SIG-M5 (cell line): ENCODE data around the gene ADAM33.

ENCODE experiments used
- DNase-seq: peaks from one replicate; lab custom pipeline; 2025; lab: John Stamatoyannopoulos, UW

The ADAM33 gene, protein sequence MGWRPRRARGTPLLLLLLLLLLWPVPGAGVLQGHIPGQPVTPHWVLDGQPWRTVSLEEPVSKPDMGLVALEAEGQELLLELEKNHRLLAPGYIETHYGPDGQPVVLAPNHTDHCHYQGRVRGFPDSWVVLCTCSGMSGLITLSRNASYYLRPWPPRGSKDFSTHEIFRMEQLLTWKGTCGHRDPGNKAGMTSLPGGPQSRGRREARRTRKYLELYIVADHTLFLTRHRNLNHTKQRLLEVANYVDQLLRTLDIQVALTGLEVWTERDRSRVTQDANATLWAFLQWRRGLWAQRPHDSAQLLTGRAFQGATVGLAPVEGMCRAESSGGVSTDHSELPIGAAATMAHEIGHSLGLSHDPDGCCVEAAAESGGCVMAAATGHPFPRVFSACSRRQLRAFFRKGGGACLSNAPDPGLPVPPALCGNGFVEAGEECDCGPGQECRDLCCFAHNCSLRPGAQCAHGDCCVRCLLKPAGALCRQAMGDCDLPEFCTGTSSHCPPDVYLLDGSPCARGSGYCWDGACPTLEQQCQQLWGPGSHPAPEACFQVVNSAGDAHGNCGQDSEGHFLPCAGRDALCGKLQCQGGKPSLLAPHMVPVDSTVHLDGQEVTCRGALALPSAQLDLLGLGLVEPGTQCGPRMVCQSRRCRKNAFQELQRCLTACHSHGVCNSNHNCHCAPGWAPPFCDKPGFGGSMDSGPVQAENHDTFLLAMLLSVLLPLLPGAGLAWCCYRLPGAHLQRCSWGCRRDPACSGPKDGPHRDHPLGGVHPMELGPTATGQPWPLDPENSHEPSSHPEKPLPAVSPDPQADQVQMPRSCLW

GRCh38 chr20:3681931-3682781 is at the start of gene ADAM33:
Gene ADAM33, minus strand, starts transcription at chr20:3682010. Its CDS starts 6 bp downstream, at chr20:3682004.
- DNase-seq, result no peak

GRCh38 chr20:3730803-3731672 is 49.2 kb upstream of the ADAM33 start:
- no peak for DNase-seq

DNA sequence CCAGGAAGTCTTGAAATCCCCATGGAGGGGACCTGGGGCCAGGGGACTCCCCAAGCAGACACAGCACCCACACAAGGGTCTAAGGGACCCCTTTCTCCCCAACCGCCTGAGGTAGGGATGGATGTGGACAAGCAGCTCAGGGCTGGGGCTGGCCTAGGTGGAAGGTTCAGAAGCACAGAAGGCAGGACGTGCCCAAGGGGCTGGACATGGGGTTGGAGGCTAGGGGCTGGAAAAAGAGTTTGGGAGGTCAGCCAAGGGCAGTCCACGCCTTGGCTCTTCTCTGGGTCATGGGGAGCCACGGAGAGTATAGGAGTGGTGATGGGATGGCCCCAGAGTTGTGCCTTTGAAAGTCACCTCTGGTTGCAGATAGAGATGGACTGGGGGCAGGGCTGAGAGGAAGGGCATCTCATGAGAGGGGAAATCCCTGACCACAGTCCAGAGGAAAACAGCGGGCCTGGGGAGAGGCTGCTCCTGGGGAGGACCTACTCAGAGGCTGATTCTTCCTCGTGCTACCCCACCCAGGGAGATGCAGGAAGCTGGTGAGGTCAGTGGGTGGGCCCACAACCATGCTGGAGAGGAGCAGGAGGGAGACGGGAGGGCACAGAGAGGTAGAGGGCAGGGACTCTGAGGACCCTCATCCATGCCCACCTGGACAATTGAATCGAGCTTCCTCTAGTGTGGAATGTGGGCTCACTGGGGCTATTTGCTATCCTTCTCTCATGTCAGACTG is 48.2 kb upstream of the ADAM33 start:
- no peak for DNase-seq

DNA sequence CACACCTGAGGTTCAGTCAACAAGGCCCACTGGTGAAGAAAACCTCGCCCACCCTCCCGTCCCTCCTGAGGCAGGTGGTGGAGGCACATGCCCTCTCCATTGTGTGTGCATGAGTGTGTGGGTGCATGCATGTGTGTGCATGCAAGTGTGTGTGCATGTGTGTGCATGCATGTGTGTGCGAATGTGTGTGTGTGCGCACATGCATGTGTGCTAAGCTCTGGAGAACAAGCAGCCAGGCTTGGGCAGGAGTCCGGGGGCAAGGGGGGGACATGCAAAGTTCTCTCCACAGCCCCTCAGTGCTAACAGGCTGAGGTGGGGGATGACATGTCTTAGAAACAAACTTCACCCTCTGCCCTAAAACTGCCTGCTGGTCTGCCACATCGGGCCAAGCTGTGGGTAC is 47.6 kb upstream of the ADAM33 start:
- no peak for DNase-seq

DNA sequence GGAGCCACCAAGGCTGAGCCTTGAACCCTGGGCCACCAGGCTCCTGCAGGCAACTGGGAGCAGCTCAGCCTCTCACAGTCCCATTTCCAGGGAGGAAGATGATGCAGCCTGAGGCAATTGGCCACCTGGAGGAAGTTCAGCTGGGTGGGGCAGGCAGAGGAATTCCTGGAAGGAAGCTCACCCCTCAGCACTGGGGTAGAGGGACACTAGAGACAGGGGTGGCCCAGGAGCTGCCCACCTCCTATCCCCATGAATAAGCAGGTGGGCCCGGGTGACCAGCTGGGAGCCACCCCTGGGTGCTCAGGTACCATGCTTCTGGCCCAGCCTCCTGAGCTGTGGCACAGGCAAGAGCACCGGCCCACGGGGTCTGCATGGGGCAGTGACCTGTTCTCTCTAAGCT is 47.1 kb upstream of the ADAM33 start:
- no peak for DNase-seq

DNA sequence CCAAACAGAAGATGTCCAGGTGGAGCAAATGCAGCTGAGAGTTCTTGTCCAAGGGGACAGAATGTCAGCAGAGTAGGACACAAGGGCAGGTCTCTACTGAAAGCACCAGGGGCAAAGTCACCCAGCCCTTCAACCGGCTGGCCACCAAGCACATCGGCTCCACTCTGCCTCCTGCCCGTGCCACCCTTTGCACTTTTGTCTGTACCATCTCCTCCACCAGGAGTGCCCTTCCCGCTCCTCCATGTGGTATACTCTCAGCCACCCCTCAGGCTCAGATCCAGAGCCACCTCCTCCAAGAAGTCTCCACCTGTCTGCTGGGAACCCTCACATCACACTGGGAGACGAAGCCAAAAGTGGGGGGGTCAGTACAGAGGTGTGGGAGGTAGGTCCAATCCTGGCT is 46.5 kb upstream of the ADAM33 start:
- DNase-seq, result no peak

DNA sequence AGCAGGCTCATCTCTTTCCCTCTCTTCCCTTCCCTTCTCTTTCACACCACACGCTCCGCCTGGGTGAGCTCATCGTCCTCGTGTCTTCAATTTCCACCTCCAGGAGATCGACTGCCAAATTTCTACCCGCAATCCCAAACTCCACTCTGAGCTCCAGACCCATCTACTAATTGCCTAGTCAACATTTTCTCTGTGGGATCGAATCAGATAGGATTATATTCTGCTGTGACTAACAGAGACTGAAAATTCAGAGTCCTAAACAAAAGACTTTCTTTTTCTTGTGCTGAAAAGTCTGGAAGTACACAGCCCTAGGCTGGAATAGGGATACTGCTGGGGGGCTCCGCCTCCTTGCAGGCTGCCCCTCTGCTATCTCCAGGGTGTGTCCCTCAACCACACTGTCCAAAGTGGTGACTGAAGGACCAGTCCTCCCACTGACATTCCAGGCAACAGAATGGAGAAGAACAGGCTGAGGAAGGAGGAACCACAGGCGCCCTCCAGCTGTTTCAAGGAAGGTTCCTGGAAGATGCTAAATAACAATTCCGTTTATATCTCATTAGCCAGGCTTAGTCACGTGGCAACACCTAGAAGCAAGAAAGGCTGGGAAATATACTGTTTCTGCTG is 45.7 kb upstream of the ADAM33 start:
- no peak for DNase-seq

DNA sequence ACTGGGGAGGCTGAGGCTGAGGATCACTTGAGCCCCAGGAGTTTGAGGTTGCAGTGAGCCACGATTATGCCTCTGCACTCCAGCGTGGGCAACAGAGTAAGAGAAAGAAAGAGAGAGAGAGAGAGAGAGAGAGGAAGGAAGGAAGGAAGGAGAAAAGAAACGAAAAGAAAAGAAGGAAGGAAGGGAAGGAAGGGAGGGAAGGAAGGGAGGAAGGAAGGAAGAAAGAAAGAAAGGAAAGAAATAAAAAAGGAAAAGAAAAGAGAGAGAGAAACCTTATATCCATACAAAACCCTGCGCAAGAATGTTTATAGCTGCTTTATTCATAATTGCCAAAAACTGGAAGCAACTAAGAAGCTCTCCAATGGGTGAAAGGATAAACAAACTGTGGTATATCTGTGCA is 42.5 kb upstream of the ADAM33 start:
- DNase-seq, result no peak

- no peak for DNase-seq
Observed at GRCh38 chr20:3723284-3723683, 41.5 kb upstream of the ADAM33 start.

DNA sequence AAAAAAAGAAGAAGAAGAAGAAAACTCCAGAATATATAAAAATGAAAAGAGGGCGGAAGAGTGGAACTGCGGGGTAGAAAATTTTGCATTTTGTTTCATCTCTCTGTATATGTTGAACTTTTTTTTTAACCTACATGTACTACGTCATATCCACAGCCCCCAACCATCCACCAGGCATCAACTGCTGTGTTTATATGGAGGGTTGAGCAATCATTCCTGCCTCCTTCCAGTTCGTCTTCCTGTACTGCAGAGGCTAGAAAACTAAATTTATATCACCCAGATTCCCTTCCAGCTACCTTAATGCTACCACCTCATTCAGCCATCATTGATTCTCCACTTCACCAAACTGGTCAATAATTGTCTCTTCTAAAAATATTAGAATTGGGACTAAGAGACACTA is 40.1 kb upstream of the ADAM33 start:
- no peak for DNase-seq

DNA sequence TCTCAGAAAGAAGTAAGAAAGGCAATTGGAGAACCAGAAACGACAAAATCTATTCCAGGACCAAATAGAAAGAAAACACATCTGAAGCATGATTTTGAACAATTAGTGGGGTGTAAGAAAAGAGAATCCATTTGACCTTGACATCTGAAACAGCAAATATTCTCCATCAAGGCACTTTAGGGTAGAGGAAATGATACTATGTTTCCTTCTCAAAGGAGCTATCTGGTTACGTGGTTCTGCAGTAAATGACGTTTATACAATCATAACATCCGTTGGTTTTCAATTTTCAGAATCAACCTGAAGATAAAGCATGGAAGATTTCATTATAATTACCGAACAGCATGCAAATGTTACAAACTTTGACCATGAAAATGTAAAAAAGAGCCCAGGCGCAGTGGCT is 38.8 kb upstream of the ADAM33 start:
- no peak for DNase-seq

GRCh38 chr20:3720068-3720467 is 38.3 kb upstream of the ADAM33 start:
- no peak for DNase-seq

- no peak for DNase-seq
Observed at GRCh38 chr20:3719046-3719445, 37.2 kb upstream of the ADAM33 start.

GRCh38 chr20:3716195-3716834 is 34.5 kb upstream of the ADAM33 start:
- DNase-seq, result no peak

- DNase-seq, result no peak
Observed at GRCh38 chr20:3714092-3714491, 32.3 kb upstream of the ADAM33 start.

DNA sequence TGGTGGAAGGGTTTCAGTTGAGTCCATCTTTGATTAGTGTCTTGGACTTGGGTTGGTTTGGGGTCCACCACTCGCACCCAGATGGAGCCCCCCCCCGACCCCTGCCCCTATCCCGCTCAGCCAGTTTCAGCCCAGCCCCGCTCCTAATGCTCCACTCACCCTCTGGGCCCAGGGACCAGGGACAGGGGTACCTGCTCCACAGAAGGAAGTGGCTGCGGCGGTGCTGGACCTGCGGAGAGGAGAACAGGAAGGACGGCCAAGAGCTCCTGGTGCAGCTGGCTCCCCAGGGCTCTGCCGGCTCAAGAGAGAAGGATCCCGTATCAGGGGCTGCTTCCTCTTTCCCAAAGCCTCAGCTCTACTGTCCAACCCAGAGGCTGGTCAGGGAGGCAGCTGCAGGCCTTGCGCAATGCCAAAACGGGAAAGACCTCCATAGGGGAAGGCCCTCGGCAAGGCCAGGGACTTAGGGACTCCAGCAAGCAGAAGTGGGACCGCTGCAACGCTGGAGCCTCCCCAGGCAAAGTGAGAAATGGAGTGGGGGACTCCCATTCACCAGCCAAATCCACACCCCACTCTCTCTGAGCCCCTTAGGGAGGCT is 30.6 kb upstream of the ADAM33 start, which contains the start of gene SIGLEC1:
Gene SIGLEC1 (minus strand): TSS at position 322 of the 595 bp plus-strand sequence. CDS start 5,472 bp downstream, outside the sequence.
- peak; percentile 31 for DNase-seq

DNA sequence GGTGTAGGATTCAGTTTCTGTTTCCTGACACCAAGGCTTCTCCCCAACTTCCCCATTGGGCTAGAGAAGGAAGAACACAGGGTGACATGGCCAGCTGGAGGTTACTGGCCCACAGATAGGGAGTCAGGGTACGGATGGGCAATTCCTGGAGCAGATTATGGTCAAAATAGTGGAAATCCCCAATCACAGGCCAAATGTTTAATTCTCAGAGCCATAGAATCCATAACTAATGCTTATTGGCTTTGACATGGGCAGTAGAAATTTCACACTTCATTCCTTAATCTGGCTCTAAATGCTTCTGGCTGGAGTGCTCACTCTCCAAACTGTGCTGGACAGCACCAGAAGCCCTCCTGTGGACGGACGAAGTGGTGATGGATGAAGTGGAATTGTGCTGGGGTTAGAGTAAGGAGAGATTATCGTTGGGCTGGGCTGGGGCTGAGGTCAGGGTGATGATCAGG is 29.7 kb upstream of the ADAM33 start:
- no peak for DNase-seq

- DNase-seq, result no peak
Observed at GRCh38 chr20:3710703-3711483, 29.1 kb upstream of the ADAM33 start.
